Measurements from ENCODE around the gene VPS16.

Gene VPS16

DNA sequence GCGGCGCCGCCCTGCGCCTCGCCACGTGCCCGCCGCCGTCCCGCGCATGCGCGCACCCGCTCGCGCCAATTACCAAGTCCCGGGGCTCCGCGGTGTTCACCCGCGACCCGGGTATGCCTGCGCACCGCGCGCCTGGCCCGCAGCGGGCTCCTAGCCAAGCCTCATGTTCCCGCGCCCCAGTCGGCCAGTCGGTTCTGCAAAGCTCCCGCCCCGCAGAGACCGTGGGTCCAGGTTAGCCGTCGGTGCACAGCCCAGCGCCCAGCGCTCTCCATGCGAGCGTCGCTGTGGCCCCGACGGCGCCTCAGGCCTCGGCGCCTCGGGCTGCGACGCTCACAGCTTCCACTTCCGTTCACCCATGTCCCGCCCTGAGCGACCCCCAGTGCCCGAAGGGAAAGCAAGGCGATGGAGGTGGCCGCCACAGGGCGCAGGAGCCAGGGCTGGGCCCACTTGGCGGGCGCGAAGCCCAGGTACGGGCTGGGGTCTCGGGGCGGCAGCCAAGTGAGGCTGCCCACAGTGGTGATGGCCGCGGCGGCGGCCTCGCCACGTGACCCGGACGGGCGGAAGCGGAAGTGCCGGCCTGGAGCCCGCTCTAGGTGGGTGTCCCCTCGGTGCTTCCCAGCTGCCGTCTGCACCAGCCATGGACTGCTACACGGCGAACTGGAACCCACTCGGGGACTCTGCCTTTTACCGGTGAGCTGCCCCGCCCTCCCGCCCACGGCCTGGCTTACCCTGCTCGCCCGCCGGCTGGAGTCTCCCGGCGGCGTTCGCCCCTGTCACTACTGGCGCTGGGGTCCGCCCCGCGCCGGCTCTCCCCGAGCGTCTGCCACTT is at the start of gene VPS16, which contains the start of gene PCED1A:
VPS16 (plus strand) TSS at position 608 of the 829 bp plus-strand sequence; CDS start at position 638, 30 bp downstream.
PCED1A (minus strand) TSS at position 518 of the 829 bp plus-strand sequence. CDS start 743 bp downstream, outside the sequence.
- peak; percentile 91 for DNase-seq

DNA sequence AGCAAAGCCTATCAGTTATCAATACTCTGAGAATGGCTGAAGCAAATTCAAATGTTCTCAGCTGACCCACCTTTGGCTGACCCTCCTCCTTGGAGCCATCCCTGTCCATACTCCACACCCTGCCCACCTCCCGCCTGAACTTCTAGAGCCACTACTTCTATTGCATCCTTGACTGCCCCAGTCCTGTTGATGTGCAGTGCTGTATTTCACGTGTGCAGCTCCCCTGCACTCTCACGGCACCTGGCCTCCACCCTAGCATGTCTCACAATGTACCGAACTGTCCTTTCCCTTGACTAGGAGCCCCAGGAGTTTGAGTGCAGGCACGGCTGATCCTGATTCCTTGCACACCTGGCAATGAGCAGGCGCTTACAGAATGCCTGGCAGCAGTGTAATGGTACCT is 47.1 kb upstream of the VPS16 start:
- DNase-seq, result no peak

DNA sequence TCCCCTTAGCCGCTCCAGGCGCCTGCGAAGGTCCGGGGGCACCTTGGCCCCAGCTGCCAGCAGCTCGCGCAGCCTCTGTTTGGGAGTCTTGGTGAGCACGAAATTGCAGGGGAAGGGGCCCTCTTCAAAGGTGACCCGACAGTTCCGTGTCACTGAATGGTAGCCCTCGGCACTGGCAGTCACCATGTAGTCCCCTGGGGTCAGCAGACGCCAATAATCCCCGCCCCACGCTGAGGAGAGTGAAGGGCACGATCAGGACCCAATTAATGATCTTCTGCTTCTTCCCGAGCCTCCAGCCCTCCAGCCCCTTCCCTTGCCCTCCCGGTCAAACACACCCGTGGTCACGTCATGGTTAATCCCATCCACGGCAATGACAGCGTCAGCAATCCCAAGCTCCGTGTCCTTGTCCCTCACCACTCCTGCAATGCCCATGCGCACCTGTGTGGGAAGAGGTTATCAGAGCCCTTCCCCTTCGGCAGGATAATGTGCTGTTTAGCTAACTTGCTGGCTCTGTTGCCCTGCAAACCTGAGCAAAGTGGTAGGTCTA is 46.3 kb upstream of the VPS16 start:
- DNase-seq, result no peak

DNA sequence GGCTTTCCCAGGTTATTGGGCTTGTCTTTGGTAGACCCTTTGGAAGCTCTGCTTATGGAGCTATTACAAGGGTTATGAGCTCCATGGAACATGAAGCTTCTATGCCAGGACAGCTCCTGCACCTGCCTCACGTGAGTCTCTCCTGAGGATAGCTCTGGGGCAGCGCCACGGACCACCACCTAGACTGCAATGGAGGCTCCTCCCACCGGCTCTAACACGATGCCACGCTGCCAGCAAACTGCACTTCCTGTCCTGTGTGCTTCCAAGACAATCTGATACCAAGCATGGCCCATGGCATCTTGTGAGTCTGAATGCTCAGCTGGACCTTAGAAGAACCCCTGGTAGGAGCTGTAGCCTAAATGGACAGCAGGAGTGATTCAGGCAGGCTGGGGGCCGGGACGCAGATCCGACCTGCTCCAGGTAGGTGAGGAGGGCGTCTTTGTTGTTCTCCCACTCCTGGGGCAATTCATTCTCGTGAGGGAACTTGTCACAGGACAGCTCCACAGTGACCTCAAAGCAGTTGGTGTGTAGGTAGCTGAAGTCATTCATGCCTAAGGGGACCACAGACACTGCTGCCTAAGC is 45.6 kb upstream of the VPS16 start:
- DNase-seq, result no peak

DNA sequence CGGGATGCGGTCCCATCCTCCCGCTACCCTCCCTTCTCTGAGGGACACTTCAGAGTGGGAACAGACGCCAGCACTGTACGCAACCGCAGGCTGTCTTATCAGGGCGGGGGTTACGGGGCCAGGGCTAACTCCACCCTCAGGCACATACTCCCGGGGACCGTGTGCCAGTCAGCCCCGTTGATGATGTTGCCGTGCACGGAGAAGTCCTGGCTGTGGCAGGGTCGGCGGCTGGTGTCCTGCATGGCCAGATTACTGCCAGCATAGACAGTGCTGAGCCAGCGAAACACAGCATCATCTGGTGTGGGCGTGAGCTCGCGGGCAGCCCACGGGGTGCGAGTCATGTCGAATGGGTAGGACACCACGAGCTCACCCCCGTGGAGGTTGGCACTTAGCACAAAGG is 45.1 kb upstream of the VPS16 start:
- no peak for DNase-seq

DNA sequence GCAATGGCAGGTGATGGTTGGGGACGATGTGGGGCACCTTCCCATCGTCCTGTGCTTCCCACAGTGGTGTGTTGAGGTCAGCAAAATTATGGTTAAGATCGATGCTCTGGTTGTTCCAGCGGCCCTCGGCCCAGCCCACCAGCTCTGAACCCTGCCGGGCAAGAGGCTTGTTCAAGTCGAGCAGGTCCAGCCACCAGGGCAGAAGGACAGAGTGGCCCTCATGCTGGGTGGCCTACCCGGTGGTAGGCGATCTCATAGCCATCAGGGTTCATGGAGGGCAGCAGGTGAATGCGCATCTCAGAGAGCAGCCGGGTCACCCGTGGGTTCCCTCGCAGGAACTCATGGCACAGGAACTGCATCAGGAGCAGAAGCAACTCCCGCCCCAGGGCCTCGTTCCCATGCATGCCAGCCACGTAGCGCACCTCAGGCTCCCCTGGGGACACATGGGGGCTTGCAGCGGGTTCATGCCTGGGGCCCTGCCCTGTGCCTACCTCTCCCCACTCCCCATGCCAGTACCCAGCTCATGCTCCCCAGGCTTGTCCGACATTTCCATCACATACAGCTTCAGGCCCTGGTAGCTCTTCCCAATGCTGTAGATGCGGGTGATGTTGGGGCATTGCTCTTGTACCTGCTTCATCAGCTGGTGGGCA is 44.4 kb upstream of the VPS16 start:
- DNase-seq, result no peak

DNA sequence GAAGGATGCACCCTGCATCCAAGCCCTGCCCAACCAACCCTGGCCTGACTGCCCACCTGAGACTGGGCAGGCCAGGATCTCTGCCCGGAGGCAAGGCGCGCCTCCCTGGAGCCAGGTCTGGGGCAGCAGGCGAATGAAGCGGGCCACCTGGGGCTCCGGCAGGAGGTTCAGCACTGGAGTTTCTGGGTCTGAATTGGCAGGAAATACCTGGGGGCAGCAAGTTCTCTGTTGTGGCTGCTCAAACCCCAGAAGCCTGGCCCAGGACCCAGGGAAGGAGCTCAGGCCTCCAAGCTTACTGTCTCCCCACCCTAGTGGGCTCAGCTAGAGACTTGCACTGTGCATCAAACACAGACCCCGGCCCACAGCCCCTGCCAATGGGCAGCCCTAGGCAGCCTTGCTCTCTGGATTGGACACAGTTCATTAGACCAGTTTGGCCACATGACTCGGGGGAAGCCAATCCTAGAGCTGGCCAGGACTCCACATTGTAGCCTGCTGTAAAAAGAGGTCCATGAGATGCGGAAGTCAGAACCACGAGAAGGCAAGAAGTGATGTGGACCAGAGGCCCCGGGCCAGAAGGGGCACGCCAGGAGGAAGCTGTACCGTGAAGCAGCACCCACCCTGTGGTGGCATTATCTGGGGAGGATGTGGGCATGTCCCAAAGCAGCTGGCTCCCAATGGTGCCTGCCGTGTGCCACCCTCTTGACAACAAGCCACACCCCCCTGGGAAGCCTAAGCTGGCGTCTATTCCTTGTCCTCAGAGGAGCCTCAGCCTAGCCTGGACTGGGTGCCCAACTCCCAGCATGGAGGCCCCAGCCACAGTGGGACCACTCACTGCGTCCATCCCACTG is 43.2 kb upstream of the VPS16 start:
- DNase-seq, result no peak

DNA sequence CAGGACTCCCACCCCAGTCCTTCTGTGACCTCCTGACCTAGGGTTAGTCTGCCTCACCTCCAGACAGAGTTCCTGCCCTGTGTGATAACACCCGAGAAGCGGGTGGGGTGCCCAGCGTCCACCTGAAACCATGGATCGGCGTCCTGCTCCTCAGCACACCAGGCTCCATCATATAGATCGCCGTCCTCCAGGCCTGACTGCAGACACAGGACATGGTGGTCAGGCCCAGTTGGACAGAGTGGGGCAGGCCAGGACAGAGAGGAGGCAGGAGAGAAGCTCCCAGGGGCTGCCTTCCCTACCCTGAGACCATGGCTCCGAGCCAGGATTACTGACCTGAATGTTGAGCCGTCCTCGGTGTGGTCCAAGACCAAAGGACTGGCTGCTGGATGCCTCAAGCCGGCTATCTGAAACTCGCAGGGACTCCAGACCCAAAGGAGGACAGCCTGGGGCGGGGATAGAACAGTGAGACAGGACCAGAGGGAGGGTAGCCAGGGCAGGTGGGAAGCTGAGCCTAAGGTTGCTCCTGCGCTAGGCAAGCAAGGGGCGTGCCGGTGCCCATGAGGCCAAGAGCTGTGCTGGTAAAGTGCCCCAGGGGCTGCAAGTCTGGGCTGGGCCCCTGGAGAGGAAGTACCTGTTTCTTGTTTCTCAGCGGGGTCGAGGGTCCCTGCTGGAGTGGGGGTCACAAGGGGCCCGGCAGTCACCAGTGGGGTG is 42.3 kb upstream of the VPS16 start:
- DNase-seq, result no peak

DNA sequence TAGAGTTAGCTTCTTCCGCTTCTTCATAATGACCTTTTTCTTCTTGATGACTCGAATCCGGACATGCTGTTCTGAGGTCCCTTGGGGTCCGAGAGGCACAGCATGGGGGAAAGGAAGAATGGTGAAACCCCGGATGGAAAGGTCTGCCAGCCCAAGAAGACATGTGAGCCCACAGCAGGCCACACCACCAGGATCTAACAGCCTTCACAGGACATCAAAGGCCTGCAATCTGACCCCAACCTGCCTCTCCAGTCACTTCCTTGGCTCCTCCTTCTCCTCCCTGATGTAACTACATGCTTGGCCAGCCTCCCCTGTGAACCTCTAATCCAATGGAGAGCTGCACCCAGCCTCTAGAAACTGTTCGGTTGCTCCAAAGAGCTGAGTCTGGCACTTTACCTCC is 41.7 kb upstream of the VPS16 start:
- DNase-seq, result no peak

DNA sequence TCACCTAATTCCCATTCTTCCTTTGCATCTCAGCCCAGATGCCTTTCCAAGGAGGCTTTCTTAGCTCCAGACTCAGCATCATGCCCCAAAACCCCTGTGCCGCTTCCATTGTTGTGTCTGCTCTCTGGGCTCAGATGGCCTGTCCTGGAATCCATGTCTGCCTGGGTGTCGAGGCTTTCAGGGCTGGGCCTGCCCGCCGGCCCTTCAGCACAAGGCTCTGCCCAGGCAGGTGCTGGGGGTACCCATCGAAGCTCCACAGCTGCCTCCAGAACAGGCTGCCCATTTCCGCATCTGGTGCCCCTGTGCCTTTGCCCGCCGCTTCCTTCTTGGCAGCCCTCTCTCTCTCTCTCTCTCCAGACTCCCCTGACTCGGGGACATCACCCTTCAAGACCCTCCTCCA is 41.3 kb upstream of the VPS16 start:
- no peak for DNase-seq

DNA sequence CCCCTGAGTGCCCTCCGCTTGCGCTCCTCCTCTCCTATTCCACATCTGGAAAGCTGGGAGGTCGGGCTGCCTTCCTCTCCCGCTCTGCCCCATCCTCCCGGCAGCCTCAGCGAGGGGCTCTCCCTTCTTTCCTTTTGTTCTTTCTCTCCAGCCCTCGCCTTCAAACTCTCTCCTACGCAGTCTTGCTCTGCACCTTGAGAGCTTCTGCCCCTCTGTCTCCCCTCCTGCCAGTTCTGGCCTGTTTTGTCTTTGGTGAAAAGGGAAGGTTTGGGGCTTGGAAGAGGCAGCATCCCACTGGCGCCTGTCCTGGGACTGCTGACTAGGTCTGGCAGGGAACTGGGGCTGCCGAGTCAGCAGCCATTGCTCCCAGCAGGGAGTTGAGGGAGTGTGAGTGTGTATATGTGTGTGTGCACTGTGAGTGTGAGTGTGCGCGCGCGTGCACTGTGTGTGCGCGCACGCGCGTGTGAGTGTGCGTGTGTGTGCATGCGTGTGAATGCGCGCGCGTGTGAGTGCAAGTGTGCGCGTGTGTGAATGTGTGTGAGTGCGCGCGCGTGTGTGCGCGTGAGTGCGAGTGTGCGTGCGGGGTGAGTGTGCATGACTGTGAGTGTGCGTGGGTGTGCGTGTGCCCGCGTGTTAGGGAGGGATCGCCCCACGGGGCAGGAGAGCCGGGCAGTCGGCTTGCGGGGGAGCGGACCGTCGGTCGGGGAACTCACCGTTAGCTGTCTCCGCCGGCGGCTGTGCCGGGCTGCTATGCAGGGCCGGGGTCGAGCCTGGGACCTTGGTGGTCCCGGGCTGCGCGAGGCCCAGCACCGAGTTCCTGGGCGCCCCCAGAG is 40.6 kb upstream of the VPS16 start:
- DNase-seq, result no peak

DNA sequence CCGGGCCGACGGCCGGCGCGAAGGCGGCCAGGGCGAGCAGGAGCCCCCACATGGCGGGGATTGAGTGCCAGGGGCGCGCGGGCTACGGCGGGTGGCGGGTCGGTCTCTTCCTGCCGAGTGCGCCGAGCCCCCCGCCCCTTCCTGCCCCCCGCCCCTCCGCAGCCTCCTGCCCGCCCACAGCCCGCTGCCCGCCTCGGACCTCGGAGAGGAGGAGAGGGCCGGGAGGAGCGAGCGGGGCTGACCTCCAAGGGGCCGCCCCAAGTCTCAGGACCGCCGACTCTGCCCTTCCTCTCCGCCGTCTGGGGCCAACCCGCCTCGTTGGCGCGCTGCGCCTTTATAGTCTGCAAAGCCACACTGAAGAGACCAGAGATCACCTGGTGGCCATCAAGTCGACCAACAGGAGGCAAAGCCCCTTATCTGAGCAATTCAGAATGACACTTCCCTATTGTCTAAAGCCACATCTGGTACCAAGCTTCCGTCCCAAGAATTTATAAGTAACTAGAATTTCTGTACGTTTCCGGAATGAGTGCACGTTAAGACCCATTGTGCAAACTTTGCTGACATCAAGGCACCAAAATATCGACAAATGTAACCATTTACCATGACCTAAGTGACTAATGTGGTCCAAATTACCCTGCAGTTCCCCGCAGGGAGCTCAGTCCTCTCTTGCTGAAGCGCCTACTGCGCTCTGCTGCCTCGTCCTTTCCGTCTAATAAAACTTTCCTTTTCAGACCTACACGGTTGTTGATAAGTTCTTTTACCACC is 39.8 kb upstream of the VPS16 start, which contains the start of gene CPXM1:
CPXM1 (minus strand) TSS at position 107 of the 765 bp plus-strand sequence; CDS start at position 52, 55 bp downstream.
- DNase-seq, result no peak

DNA sequence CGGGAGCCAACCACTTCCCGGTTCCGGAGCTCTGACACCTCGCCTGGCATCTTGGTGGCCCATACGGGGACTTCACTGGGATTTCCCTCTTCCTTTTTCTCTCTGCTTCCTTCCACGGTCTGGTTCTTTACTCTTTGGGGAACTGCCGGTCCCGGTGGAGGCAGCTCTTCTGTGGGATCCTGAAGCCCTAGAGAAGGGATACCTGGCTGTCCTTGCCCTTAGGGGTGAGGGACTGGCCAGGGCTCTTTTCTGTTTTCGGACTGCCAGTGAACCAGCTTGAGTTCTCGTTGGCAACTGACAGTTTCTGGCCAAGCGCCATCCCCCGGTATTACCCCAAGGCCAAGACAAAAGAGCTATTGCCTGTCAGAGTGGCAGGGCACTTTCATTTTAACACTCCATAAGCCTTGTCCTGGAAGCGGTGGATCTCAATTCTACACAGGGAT is 39.2 kb upstream of the VPS16 start:
- no peak for DNase-seq

DNA sequence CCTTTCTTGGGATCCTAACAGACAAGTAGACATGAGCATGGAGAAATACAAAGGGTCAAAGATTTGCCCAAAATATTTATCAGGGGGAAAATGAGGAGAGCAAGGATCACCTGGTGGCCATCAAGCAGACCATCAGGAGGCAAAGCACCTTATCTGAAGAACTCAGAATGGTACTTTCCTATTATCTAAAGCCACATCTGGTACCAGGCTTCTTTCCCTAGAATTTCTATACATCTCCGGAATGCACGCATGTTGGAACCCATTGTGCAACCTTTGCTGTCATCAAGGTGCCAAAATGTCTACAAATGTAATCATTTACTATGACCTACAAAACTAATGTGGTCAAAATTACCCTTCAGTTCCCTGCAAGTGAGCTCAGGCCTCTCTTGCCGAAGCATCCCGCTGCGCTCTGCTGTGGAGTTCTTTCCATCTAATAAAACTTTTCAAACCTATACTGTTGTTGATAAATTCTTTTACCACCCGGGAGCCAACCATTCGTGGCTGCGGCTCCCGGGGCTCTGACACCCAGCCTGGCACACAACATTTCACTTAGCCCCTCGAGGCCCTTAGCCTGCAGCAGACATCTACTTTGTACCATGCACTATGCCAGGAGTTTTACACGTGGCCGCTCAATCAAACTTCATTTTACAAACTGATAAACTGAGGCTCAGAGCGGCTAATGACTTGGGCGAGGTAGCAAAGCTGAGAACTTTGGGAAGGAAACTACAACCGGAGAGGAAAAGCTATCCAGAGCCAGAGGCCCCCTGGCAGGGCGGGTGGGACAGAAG is 36.3 kb upstream of the VPS16 start:
- no peak for DNase-seq

DNA sequence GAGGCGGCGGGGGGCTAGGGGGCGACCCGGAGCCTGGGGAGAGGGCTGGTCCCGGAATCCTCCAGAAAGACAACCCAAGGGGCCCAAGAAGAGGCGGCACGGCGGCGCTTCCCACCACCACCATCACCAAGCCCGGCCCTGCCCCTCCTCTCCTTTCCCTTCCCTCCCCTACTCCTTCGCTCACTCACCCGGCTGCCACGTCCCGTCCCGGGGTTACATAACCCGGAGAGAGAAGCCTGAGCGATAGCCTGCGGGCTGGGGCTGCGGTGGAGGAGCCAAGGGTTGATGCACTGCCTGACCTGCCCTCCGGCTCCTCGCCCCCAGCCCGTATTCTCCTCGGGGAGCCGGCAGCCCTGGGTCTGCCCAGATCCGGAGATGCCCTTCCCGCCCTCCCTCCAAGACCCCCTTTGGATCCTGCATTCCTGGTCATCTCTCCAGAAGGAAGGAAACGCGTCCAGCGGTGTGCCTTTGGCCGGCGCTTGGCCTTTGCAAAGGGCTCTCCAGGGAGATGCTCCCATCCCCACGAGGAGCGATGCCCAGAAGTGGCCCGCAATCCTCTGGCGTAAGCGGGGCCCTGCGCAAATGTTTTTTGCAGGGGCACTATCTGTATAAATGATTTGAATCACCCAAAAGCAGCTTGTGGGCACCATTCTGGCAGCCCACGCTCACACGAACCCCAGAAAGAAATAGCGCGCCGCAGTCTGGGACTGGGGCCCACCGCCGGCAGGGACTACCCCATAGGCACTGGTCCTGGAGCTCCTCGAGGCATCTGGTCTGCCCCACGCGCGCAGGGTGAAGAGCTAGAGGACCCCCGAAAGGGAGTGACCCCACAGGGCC is 35.5 kb upstream of the VPS16 start:
- no peak for DNase-seq

DNA sequence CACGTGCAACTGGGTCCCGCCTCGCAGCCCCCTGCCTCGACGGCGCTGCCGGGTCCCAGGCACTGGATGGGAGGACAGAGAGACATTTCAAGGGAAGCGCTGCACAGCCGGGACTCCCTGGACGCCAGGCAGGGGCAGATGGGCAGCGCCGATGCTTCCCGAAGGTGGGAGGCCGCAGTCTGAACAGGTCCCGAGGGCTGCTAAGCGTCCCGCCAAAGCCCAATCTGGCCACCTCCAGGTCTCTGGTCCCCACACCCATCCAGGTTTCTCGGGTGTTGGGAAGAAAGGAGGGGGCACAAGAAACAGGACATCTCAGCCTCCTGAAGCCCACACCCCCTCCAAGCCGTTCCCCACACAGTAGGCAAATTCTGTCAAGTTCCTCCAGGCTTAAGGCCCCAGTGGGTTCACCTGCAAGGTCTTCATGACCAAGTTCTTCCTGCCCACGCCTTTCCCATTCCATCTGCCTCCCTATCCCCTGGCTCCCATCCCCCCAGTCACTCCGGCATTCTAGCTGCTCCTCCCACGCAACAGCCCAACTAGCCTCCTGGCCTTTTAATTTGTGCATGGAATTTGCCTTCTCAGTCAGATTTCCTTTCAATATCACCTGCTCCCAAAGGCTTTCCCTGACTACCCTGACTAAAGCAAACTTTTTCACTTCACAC is 34.7 kb upstream of the VPS16 start:
- no peak for DNase-seq

DNA sequence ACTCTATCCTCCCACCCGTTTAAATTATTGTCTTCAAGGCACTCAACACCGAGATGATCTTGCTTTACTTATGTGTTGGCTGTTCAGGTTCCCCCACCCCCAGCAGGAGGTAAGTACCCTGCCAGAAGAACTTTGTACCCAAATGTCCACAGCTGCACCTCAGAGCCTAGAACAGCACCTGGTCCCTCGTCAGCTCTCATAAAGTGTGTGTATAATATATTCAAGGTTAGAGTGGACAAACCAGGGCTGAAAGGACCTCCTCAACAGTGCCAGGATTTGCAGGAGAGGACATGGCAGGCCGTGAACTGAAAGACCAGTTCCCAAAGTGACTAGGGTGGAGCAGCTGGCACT is 34.2 kb upstream of the VPS16 start:
- DNase-seq, result no peak

DNA sequence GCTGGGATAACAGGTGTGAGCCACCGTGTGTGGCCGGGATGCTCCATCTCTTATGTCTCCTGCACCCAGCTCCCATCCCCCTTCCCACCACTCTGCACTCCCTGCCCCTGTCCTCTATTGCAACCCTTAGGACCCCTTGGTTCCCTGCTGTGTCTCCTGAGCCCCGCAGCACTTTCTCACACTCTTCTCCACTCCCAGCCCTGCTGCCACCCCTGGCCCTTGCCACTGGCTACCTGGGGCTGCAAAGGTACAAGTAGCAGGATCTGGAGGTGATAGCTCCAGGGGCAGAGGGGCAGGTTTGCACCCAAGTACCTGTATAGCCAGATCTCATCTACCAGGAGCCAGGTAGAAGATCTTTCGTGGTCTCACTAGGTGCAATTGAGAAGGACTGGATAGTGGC is 33.5 kb upstream of the VPS16 start:
- no peak for DNase-seq

Data from activated CD4-positive, alpha-beta T cell treated with anti-CD3 and anti-CD28 coated beads, Interleukin-2, amount 50 U/mL, for 16 hours (primary cell).